GM20000 (cell line): Measurements from ENCODE around the gene MTA2.

Experiments used
- DNase-seq: peaks from one replicate; pipeline ENCODE4 v3.0.0; 2012; ENCODE audit warnings: low spot score
- TF ChIP-seq, protein P1 (sequence below): IDR thresholded peaks from 2 replicates; pipeline ENCODE4 v1.5.1; 2012; ENCODE audit warnings: mild to moderate bottlenecking, control low read depth; ENCODE audit errors: extremely low read depth, missing control alignments

MTA2 gene

DNA sequence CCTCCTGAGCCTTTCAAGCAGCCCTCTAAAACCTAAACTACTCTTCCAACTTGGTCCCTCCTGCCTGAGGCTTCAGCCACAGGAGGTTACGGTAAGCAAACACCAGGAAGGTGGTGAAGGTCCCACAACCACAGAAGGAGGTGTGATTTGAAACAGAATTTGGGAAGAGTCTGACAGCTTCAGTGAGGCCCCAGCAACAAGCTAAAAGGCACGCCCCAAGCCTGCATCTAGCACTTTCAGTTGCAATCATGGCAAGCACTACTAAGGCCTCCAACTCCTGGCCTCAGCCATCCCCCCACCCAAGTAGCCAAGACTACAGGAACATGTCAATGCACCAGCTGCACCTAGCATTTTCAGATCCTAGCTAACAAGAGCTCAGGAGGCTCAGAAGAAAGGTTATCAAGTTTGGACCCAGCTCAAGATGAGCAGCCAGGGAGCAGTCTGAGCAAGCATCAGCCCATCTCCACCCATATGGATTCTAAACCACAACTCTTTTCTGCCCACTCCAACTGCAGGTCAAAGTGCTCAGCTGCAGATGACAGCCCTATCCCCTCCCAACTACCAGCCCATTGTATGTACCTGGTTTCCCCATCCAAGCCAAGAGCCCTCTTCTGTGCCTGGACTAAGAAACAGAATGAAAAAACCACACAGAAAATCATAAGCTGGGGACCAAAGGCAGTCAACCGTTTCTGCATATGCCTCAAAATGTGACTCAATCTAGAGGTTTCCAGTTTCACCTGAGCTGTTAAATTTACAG is 44.6 kb downstream of the MTA2 start:
- no peak for DNase-seq
- TF ChIP-seq, protein P1, sequence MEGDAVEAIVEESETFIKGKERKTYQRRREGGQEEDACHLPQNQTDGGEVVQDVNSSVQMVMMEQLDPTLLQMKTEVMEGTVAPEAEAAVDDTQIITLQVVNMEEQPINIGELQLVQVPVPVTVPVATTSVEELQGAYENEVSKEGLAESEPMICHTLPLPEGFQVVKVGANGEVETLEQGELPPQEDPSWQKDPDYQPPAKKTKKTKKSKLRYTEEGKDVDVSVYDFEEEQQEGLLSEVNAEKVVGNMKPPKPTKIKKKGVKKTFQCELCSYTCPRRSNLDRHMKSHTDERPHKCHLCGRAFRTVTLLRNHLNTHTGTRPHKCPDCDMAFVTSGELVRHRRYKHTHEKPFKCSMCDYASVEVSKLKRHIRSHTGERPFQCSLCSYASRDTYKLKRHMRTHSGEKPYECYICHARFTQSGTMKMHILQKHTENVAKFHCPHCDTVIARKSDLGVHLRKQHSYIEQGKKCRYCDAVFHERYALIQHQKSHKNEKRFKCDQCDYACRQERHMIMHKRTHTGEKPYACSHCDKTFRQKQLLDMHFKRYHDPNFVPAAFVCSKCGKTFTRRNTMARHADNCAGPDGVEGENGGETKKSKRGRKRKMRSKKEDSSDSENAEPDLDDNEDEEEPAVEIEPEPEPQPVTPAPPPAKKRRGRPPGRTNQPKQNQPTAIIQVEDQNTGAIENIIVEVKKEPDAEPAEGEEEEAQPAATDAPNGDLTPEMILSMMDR: no peak

GRCh38 chr11:62556108-62556874 is 45.4 kb downstream of the MTA2 start:
- TF ChIP-seq, protein P1: no peak
- DNase-seq: peak; percentile 60

DNA sequence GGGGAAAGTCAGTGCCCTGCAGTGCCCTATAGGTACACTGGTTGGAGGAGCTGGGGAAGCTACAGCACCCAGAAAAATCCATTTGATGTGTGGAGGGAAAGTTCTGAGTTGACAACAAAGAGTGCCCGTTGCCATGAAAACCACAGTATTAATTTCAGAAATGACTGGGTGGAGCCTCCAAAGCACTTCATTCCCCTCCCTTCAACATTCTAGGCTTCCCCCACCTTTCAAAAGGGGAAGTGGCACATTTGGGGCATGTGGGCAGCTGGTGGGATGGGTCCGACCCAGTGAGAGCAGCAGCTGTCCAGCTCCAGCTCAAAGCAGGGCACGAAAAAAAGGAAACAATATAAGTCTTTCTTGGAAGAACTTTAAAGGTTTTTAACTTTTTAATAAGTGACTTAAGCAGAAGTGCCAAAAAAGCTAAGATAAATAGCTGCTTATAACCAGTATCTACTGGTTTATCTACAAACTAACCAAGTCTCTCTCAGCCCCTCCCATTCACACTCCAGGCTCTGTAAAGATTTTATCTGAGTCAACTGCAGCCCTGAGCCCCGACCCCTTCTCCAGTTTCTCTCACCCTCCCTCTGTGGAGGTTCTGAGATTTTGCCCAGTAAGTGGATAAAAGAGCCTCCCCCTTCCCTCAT is 46.1 kb downstream of the MTA2 start:
- TF ChIP-seq, protein P1: no peak
- peak; percentile 62 for DNase-seq

- TF ChIP-seq, protein P1: no peak
Measured at GRCh38 chr11:62554387-62555167, 47.1 kb downstream of the MTA2 start.

DNA sequence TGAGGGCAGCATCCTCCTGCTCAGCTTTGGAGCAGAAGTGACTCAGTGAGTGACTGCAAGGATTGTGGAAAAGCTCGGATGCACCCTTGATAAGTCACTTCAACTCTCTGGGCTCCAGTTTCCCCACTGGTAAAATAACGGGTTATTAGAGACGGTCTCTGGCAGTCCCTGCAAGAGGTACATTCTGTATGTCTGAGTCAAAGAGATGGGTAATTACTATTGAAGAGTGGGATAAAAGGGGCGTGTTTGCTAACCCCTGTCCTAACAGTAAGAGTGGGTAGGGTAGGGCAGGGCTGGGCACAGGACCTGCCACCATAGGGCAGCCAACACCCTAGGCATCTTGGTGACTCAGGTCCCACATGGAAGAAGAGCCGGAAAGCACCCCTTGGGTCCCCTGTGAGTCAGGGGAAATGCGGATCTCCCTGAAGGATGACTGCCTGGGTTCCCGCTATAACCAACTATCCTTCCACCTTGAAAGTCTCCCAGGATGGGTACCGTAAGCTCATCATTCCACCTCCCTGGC is 47.8 kb downstream of the MTA2 start:
- TF ChIP-seq, protein P1: no peak
- no peak for DNase-seq

More at GRCh38 chr11:62554387-62555167, 47.1 kb downstream of the MTA2 start:
- DNase-seq: no peak

- no peak for DNase-seq
- TF ChIP-seq, protein P1: no peak
Measured at GRCh38 chr11:62553080-62553838, 48.4 kb downstream of the MTA2 start.
